KOPT-K1 (cell line): ENCODE measurements around the gene SLC24A3.
"Not testable (repeated sequence)": the region's sequence is repeated elsewhere in the genome, so short reads cannot be mapped to it uniquely, and the experiment has no call there.

Experiments
- H3K27ac ChIP-seq: fragments of 200-600 bp; sonication (generic); 2 replicates; pipeline ENCODE4 v1.5.1; 2016; ENCODE audit warnings: antibody characterized with exemption, mild to moderate bottlenecking, low read depth, low read length; ENCODE audit not compliant: poor library complexity, severe bottlenecking
- H3K36me3 ChIP-seq: fragments of 200-600 bp; sonication (generic); 2 replicates; pipeline ENCODE4 v1.5.1; 2017; ENCODE audit warnings: antibody characterized with exemption, mild to moderate bottlenecking, low read length, moderate library complexity; ENCODE audit not compliant: insufficient read depth
- H3K9me3 ChIP-seq: fragments of 200-600 bp; sonication (generic); 2 replicates; pipeline ENCODE4 v1.5.1; 2017; ENCODE audit warnings: antibody characterized with exemption, low read length, mild to moderate bottlenecking; ENCODE audit not compliant: insufficient read depth, poor library complexity, severe bottlenecking

SLC24A3 gene

DNA sequence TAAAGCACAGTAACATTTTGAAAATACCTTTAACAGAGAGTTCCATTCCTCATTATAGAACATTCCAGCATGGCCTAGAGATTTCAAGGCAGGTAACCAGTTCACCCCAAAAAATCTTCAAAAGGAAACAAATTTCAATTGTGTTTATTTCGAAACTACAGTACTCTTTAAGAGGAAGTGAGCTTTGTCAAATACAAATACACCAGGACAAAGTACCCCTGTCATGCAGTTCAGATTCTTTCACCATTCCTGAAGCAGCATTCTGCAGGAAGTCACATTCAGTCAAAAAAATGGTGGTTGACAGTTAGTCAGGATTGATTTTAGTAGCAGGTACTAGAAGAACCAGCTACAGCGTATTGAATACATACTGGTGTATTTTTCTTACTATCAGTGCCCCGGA, 456.0 kb downstream of the SLC24A3 start:
- no peaks in the 10 kb centered on the region for H3K9me3 ChIP-seq
- no peaks in the 10 kb centered on the region for H3K36me3 ChIP-seq
- H3K27ac ChIP-seq, result no peak overlapping the region

DNA sequence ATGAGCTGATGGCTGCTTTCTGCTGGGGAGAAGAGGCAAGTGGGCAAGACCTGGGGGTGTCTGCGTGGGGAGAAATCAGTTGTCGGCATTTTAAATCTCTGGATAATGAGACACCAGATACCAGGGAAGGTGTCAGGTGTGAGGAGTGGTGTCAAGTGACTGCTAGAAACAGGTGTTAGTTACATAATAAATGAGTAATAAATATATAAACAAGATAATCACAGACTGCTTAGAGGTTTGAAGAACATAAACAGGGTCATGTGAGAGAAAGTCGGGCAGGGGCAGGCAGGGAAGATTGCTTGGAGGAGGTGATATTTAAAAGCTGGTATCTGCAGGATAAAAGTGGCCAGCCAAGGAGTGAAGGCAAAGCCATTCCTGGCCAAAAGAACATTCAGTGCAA, 458.4 kb downstream of the SLC24A3 start:
- no peaks in the 10 kb centered on the region for H3K36me3 ChIP-seq
- no peaks in the 10 kb centered on the region for H3K9me3 ChIP-seq
- H3K27ac ChIP-seq, result no peak overlapping the region

GRCh38 chr20:19671374-19671773, 458.9 kb downstream of the SLC24A3 start:
- Histone ChIP-seq H3K27ac (no peak overlapping the region), H3K9me3 (no peaks in the 10 kb centered on the region), H3K36me3 (no peaks in the 10 kb centered on the region)

- no peaks in the 10 kb centered on the region for H3K9me3 ChIP-seq
- no peaks in the 10 kb centered on the region for H3K36me3 ChIP-seq
- no peak overlapping the region for H3K27ac ChIP-seq
These were observed 460.1 kb downstream of the SLC24A3 start for GRCh38 chr20:19672498-19672897.

GRCh38 chr20:19673575-19673974, 461.1 kb downstream of the SLC24A3 start:
- H3K9me3 ChIP-seq, result no peaks in the 10 kb centered on the region
- no peaks in the 10 kb centered on the region for H3K36me3 ChIP-seq
- H3K27ac ChIP-seq, result no peak overlapping the region

- H3K36me3 ChIP-seq, result no peaks in the 10 kb centered on the region
- no peak overlapping the region for H3K27ac ChIP-seq
- no peaks in the 10 kb centered on the region for H3K9me3 ChIP-seq
These were observed 463.8 kb downstream of the SLC24A3 start for GRCh38 chr20:19676202-19676601.

- Histone ChIP-seq H3K27ac (no peak overlapping the region), H3K9me3 (no peaks in the 10 kb centered on the region), H3K36me3 (no peaks in the 10 kb centered on the region)
These were observed 464.9 kb downstream of the SLC24A3 start for GRCh38 chr20:19677336-19677735.

GRCh38 chr20:19678591-19678990, 466.1 kb downstream of the SLC24A3 start:
- not testable (repeated sequence) for H3K36me3 ChIP-seq, H3K9me3 ChIP-seq, H3K27ac ChIP-seq

- Histone ChIP-seq H3K27ac (no peak overlapping the region), H3K36me3 (no peaks in the 10 kb centered on the region), H3K9me3 (no peaks in the 10 kb centered on the region)
These were observed 467.6 kb downstream of the SLC24A3 start for GRCh38 chr20:19679900-19680495.

GRCh38 chr20:19682249-19682648, 469.8 kb downstream of the SLC24A3 start:
- H3K36me3 ChIP-seq, result no peaks in the 10 kb centered on the region
- no peaks in the 10 kb centered on the region for H3K9me3 ChIP-seq
- H3K27ac ChIP-seq, result no peak overlapping the region

- no peak overlapping the region for H3K27ac ChIP-seq
- no peaks in the 10 kb centered on the region for H3K36me3 ChIP-seq
- H3K9me3 ChIP-seq, result no peaks in the 10 kb centered on the region
These were observed 470.7 kb downstream of the SLC24A3 start for GRCh38 chr20:19683188-19683587.

- Histone ChIP-seq H3K9me3 (no peaks in the 10 kb centered on the region), H3K27ac (no peak overlapping the region), H3K36me3 (no peaks in the 10 kb centered on the region)
These were observed 471.4 kb downstream of the SLC24A3 start for GRCh38 chr20:19683822-19684221.

DNA sequence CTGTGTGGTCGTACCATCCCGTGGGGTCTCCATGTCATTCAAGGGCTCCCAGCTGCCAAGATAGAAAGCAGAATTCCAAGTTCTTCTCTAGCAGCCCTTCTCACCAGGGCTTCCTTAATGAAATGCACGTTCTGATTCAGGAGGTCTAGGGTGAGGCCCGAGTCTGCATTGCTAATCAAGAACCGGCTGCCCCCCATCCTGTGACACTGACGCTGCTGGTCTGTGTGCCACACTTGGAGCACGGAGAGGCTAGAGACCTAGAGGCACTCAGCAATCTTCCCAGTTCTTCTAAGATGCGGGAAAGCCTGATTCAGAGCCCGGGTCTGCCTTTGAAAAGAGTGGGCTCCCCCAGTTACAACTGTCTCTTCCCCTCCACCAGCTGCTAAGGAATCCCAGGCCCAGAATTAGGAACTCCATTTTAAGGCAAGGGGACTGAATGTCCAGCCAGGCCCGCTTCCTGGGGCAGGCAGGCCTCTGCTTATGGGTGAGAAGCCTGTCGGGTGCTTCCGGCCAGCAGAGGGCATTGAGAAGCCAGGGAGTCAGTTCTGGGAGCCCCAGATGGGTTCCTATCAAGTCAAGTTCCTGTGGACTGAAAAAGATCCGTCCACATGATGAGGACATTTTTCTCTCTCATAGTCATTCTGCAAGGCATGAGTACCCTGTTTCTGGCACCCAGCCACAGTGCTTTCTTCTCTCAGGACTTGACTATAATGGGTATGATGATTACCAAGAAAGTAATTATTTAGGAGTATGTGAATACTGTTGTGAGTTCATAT, 475.8 kb downstream of the SLC24A3 start:
- H3K9me3 ChIP-seq, result no peaks in the 10 kb centered on the region
- no peak overlapping the region for H3K27ac ChIP-seq
- no peaks in the 10 kb centered on the region for H3K36me3 ChIP-seq

DNA sequence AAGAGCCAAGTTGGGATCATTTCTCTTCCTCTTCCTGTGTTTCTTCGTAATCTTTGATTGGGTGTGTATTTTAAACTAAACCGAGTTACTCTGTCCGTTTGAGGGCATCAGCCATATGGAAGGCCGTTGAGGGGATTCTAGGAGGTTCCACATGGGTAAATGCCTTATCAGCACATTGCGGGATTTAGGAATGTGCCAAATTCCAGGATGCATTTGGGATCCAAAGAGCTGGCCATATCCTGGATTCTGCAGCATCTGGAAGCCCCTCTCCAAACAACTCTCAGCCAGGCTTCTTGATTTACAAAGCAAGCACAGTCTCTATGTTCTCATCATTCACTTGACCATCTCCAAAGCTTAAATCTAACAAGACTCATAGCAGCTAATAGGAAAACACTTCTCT, 478.0 kb downstream of the SLC24A3 start:
- Histone ChIP-seq H3K36me3 (no peaks in the 10 kb centered on the region), H3K27ac (no peak overlapping the region), H3K9me3 (no peaks in the 10 kb centered on the region)

DNA sequence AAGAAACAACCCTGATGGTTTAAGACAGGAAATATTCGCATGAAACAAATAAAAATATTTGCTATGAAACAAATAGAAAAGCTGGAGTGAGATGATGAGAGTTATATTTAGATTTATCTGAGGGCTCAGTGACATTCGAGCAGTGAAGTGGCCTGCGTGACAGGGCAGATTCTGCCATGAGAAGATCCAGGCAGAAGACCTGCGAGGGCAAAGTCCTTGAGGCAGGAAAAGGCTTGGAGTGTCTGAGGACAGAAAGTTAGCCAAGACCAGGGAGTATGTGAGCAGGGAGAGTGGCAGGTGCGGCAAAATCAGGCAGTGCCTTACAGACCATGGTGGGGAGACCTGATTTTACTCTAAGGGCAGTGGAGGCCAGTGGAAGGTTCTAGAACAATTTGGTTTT, 478.7 kb downstream of the SLC24A3 start:
- Histone ChIP-seq H3K27ac (no peak overlapping the region), H3K36me3 (no peaks in the 10 kb centered on the region), H3K9me3 (no peaks in the 10 kb centered on the region)

GRCh38 chr20:19692100-19692499, 479.7 kb downstream of the SLC24A3 start:
- H3K36me3 ChIP-seq, result no peaks in the 10 kb centered on the region

More at GRCh38 chr20:19692100-19692499, 479.7 kb downstream of the SLC24A3 start:
- no peaks in the 10 kb centered on the region for H3K9me3 ChIP-seq
- no peak overlapping the region for H3K27ac ChIP-seq
